Breast epithelium (tissue), 3 donors: ENCODE measurements around the gene F12.

Experiments used
- CTCF ChIP-seq, 3 donors: fragments of 450-650 bp; IDR thresholded peaks; one replicate each; pipeline ENCODE4 v1.5.1; 2016 to 2017; ENCODE audit warnings: antibody characterized with exemption in 3 of 3, mild to moderate bottlenecking in 3 of 3, moderate library complexity in 3 of 3
- POLR2A ChIP-seq: fragments of 450-650 bp; IDR thresholded peaks from one replicate; pipeline ENCODE4 v1.6.1; 2016; ENCODE audit warnings: antibody characterized with exemption, mild to moderate bottlenecking, moderate library complexity
- POLR2AphosphoS5 ChIP-seq, 3 donors: sonication (generic); formaldehyde crosslinking; IDR thresholded peaks; one replicate each; pipeline ENCODE4 v1.6.1; 2017; ENCODE audit warnings: antibody characterized with exemption in 3 of 3

GRCh38 chr5:177430140-177430951 is 21.0 kb upstream of the F12 start:
- TF ChIP-seq CTCF (IDR thresholded peaks at IDR 0.05) (no peak), POLR2AphosphoS5 (IDR thresholded peaks at IDR 0.05) (no peak), POLR2A (no peak)
